Neural cell (in vitro differentiated cells): ENCODE results near the gene COPZ2. TPM values are rescaled to one million over a fixed set of nuclear protein-coding genes. Genes with fewer than 3 reads are reported as not detected.

Experiments
- H2AFZ ChIP-seq: fragments of 200-600, 300-800 bp; sonication (generic), shearing (Covaris generic); 2 replicates; pipeline ENCODE4 v1.6.0; 2014; ENCODE audit warnings: low read depth, mild to moderate bottlenecking, antibody characterized with exemption, low read length, moderate library complexity
- H3F3A ChIP-seq: fragments of 200-600 bp; shearing (Covaris generic); 2 replicates; pipeline ENCODE4 v1.6.1; 2016; ENCODE audit warnings: mild to moderate bottlenecking, moderate library complexity, mixed read lengths, antibody characterized with exemption, low read length; ENCODE audit not compliant: insufficient read depth, poor library complexity, severe bottlenecking
- H3K27ac ChIP-seq: fragments of 200-600, 300-800 bp; sonication (generic), shearing (Covaris generic); 2 replicates; pipeline ENCODE4 v1.5.1; 2014; ENCODE audit warnings: mild to moderate bottlenecking, low read length, moderate library complexity
- H3K27me3 ChIP-seq: fragments of 300-800, 200-600 bp; sonication (generic), shearing (Covaris generic); 2 replicates; pipeline ENCODE4 v1.6.0; 2014; ENCODE audit warnings: mild to moderate bottlenecking, low read depth, low read length, moderate library complexity; ENCODE audit not compliant: insufficient read depth
- H3K36me3 ChIP-seq: fragments of 300-800, 200-600 bp; sonication (generic), shearing (Covaris generic); 2 replicates; pipeline ENCODE4 v1.5.1; 2014; ENCODE audit warnings: mild to moderate bottlenecking, antibody characterized with exemption, low read length, moderate library complexity; ENCODE audit not compliant: insufficient read depth
- H3K4me2 ChIP-seq: fragments of 300-800, 200-600 bp; sonication (generic), shearing (Covaris generic); 2 replicates; pipeline ENCODE4 v1.6.0; 2014; ENCODE audit warnings: mild to moderate bottlenecking, low read length
- H3K4me3 ChIP-seq: fragments of 300-800, 200-600 bp; sonication (generic), shearing (Covaris generic); 2 replicates; pipeline ENCODE4 v1.5.1; 2014; ENCODE audit warnings: mild to moderate bottlenecking, low read length, moderate library complexity
- H3K79me2 ChIP-seq: fragments of 200-600 bp; shearing (Covaris generic); replicated peaks from 2 replicates; pipeline ENCODE4 v1.6.0; 2014; ENCODE audit warnings: mild to moderate bottlenecking, low read length, moderate library complexity; ENCODE audit not compliant: insufficient read depth
- H3K9ac ChIP-seq: fragments of 300-800, 200-600 bp; sonication (generic), shearing (Covaris generic); 2 replicates; pipeline ENCODE4 v1.6.1; 2016; ENCODE audit warnings: mild to moderate bottlenecking, low read length, mixed read lengths
- H3K9me2 ChIP-seq: fragments of 200-600 bp; shearing (Covaris generic); 2 replicates; pipeline ENCODE4 v1.6.1; 2016; ENCODE audit warnings: mild to moderate bottlenecking, low read length, mixed read lengths; ENCODE audit not compliant: insufficient read depth
- H3K9me3 ChIP-seq: fragments of 200-600, 300-800 bp; sonication (generic), shearing (Covaris generic); 2 replicates; pipeline ENCODE4 v1.6.1; 2016; ENCODE audit warnings: mild to moderate bottlenecking, mixed run types, low read length, moderate library complexity, mixed read lengths
- H4K20me1 ChIP-seq: fragments of 200-600 bp; shearing (Covaris generic); 2 replicates; pipeline ENCODE4 v1.6.1; 2016; ENCODE audit warnings: mild to moderate bottlenecking, mixed run types; ENCODE audit not compliant: insufficient read depth
- EP300 ChIP-seq: fragments of 450-650 bp; conservative IDR thresholded peaks from 2 replicates; pipeline ENCODE4 v1.6.1; 2014; ENCODE audit warnings: antibody characterized with exemption, mild to moderate bottlenecking, moderate library complexity; ENCODE audit not compliant: poor library complexity, severe bottlenecking
- EZH2 ChIP-seq: fragments of 200-600, 300-800 bp; shearing (Covaris generic), sonication (generic); IDR thresholded peaks from 2 replicates; pipeline ENCODE4 v1.6.1; 2014; ENCODE audit warnings: antibody characterized with exemption, low read length, borderline replicate concordance, mild to moderate bottlenecking; ENCODE audit not compliant: insufficient read depth, poor library complexity, severe bottlenecking
- MXI1 ChIP-seq: fragments of 450-650 bp; conservative IDR thresholded peaks from 2 replicates; pipeline ENCODE4 v1.6.1; 2014; ENCODE audit warnings: antibody characterized with exemption, mild to moderate bottlenecking; ENCODE audit not compliant: poor library complexity, severe bottlenecking
- POLR2AphosphoS5 ChIP-seq: IDR thresholded peaks from 2 replicates; pipeline ENCODE4 v1.6.1; 2012
- RAD21 ChIP-seq: fragments of 450-650 bp; conservative IDR thresholded peaks from 2 replicates; pipeline ENCODE4 v1.6.1; 2014; ENCODE audit warnings: antibody characterized with exemption, mild to moderate bottlenecking, moderate library complexity
- SMC3 ChIP-seq: fragments of 450-650 bp; conservative IDR thresholded peaks from 2 replicates; pipeline ENCODE4 v1.6.1; 2014; ENCODE audit warnings: antibody characterized with exemption, mild to moderate bottlenecking, moderate library complexity; ENCODE audit not compliant: poor library complexity
- TAF1 ChIP-seq: IDR thresholded peaks from 2 replicates; pipeline ENCODE4 v1.6.1; 2012; ENCODE audit warnings: low read depth
- polyA plus RNA-seq: library from polyadenylated mRNA; depleted of rRNA; stranded (reverse); fragments of >200 nt; gene quantifications from 2 replicates; pipeline ENCODE4 v1.2.3, GENCODE V29; 2014
- TF ChIP-seq, protein P1 (sequence below): fragments of 450-650 bp; IDR thresholded peaks from 2 replicates; pipeline ENCODE4 v1.5.1; 2014; ENCODE audit warnings: antibody characterized with exemption, mild to moderate bottlenecking, moderate library complexity; ENCODE audit not compliant: poor library complexity, severe bottlenecking
- TF ChIP-seq, protein P2 (sequence below): IDR thresholded peaks from 2 replicates; pipeline ENCODE4 v1.6.1; 2012; ENCODE audit warnings: borderline replicate concordance

Gene COPZ2
- polyA plus RNA-seq, 1 donor from 2014 or later = not detected

DNA sequence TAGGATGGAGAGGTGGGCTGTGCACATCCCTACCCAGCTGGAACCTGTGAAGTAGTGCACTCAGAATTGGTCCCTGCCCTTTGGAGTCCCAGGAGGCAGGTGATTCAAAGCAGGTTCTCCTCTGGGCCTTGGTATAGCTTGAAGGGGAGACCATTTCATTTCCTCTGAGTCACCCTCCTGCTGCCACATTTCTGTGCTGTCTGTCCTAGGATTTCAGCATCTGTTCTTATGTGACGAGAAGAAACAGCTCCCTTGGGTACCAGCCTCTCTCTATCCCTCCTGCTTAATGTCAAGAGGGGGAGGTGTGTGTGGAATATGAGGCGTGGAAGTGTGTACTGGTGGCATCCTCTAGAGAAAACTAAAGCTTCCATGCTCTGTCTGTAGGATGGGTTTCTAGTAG lies 5.6 kb upstream of the COPZ2 start:
- Histone ChIP-seq H3K27ac (no peak overlapping the region), H3K9ac (no peak overlapping the region), H3K4me3 (no peak overlapping the region), H3K4me2 (no peak overlapping the region), H3K36me3 (no peaks in the 10 kb centered on the region), H3F3A (no peaks in the 10 kb centered on the region), H3K27me3 (peaks cover 13% of the 10 kb centered on the region), H3K9me3 (no peaks in the 10 kb centered on the region), H2AFZ (no peak overlapping the region), H3K79me2 (peaks cover 11% of the 10 kb centered on the region), H4K20me1 (no peaks in the 10 kb centered on the region), H3K9me2 (no peaks in the 10 kb centered on the region)
- no peak for TF ChIP-seq MXI1
- no peak for TF ChIP-seq SMC3
- TF ChIP-seq, protein P1, sequence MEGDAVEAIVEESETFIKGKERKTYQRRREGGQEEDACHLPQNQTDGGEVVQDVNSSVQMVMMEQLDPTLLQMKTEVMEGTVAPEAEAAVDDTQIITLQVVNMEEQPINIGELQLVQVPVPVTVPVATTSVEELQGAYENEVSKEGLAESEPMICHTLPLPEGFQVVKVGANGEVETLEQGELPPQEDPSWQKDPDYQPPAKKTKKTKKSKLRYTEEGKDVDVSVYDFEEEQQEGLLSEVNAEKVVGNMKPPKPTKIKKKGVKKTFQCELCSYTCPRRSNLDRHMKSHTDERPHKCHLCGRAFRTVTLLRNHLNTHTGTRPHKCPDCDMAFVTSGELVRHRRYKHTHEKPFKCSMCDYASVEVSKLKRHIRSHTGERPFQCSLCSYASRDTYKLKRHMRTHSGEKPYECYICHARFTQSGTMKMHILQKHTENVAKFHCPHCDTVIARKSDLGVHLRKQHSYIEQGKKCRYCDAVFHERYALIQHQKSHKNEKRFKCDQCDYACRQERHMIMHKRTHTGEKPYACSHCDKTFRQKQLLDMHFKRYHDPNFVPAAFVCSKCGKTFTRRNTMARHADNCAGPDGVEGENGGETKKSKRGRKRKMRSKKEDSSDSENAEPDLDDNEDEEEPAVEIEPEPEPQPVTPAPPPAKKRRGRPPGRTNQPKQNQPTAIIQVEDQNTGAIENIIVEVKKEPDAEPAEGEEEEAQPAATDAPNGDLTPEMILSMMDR = no peak
- TF ChIP-seq TAF1 = no peak
- no peak for TF ChIP-seq EZH2
- TF ChIP-seq RAD21 = no peak

- H3K27ac ChIP-seq = no peak overlapping the region
- H3K9ac ChIP-seq = no peak overlapping the region
- no peaks in the 10 kb centered on the region for H3K36me3 ChIP-seq
- H3K27me3 ChIP-seq = peaks cover 38% of the 10 kb centered on the region
- no peak overlapping the region for H3K4me3 ChIP-seq
- TF ChIP-seq MXI1 (no peak), RAD21 (no peak), EP300 (no peak), SMC3 (no peak), TAF1 (no peak), EZH2 (no peak), POLR2AphosphoS5 (no peak)
- TF ChIP-seq, protein P1 = no peak
- TF ChIP-seq, protein P2, sequence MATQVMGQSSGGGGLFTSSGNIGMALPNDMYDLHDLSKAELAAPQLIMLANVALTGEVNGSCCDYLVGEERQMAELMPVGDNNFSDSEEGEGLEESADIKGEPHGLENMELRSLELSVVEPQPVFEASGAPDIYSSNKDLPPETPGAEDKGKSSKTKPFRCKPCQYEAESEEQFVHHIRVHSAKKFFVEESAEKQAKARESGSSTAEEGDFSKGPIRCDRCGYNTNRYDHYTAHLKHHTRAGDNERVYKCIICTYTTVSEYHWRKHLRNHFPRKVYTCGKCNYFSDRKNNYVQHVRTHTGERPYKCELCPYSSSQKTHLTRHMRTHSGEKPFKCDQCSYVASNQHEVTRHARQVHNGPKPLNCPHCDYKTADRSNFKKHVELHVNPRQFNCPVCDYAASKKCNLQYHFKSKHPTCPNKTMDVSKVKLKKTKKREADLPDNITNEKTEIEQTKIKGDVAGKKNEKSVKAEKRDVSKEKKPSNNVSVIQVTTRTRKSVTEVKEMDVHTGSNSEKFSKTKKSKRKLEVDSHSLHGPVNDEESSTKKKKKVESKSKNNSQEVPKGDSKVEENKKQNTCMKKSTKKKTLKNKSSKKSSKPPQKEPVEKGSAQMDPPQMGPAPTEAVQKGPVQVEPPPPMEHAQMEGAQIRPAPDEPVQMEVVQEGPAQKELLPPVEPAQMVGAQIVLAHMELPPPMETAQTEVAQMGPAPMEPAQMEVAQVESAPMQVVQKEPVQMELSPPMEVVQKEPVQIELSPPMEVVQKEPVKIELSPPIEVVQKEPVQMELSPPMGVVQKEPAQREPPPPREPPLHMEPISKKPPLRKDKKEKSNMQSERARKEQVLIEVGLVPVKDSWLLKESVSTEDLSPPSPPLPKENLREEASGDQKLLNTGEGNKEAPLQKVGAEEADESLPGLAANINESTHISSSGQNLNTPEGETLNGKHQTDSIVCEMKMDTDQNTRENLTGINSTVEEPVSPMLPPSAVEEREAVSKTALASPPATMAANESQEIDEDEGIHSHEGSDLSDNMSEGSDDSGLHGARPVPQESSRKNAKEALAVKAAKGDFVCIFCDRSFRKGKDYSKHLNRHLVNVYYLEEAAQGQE = no peak
- H4K20me1 ChIP-seq = no peaks in the 10 kb centered on the region
- H3F3A ChIP-seq = no peaks in the 10 kb centered on the region
- H3K9me2 ChIP-seq = no peaks in the 10 kb centered on the region
- H3K79me2 ChIP-seq = no peaks in the 10 kb centered on the region
- no peaks in the 10 kb centered on the region for H3K9me3 ChIP-seq
- no peak overlapping the region for H2AFZ ChIP-seq
- H3K4me2 ChIP-seq = no peak overlapping the region
Measured at GRCh38 chr17:48038687-48039086, 1.1 kb upstream of the COPZ2 start.
